OCI-LY3 (cell line): ENCODE results near the gene CLEC18A.

Experiments
- H2AFZ ChIP-seq: fragments of 200-600, 300-600 bp; shearing (Covaris generic); 2 replicates; pipeline ENCODE4 v1.6.0; 2014; ENCODE audit warnings: antibody characterized with exemption, low read depth, low read length
- H3K27ac ChIP-seq: fragments of 200-600, 300-600 bp; sonication (generic); 2 replicates; pipeline ENCODE4 v1.5.1; 2014; ENCODE audit warnings: mild to moderate bottlenecking, low read length, moderate library complexity, mixed read lengths
- H3K27me3 ChIP-seq: fragments of 200-600, 300-600 bp; sonication (generic); 2 replicates; pipeline ENCODE4 v1.6.1; 2014; ENCODE audit warnings: low read depth, low read length, mixed read lengths
- H3K36me3 ChIP-seq: fragments of 200-600, 300-600 bp; sonication (generic); replicated peaks from 2 replicates; pipeline ENCODE3; 2014; ENCODE audit warnings: low read depth, low read length, mixed read lengths
- H3K4me1 ChIP-seq: fragments of 300-600, 200-600 bp; sonication (generic); 2 replicates; pipeline ENCODE4 v1.6.1; 2014; ENCODE audit warnings: low read length, mixed read lengths
- H3K4me2 ChIP-seq: fragments of 200-600, 300-600 bp; sonication (generic); 2 replicates; pipeline ENCODE4 v1.6.1; 2014; ENCODE audit warnings: low read length, mixed read lengths
- H3K4me3 ChIP-seq: fragments of 300-600, 200-600 bp; sonication (generic); 2 replicates; pipeline ENCODE4 v1.5.1; 2014; ENCODE audit warnings: antibody characterized with exemption, mild to moderate bottlenecking, low read length, moderate library complexity
- H3K79me2 ChIP-seq: fragments of 300-600, 200-600 bp; shearing (Covaris generic); 2 replicates; pipeline ENCODE4 v1.6.1; 2014; ENCODE audit warnings: mild to moderate bottlenecking, low read length, mixed read lengths
- H3K9ac ChIP-seq: fragments of 300-600, 200-600 bp; shearing (Covaris generic); 2 replicates; pipeline ENCODE4 v1.6.0; 2014; ENCODE audit warnings: mild to moderate bottlenecking, low read length, moderate library complexity
- H3K9me3 ChIP-seq: fragments of 200-600, 300-600 bp; shearing (Covaris generic); 2 replicates; pipeline ENCODE4 v1.6.1; 2014; ENCODE audit warnings: low read length, mixed read lengths; ENCODE audit not compliant: insufficient read depth
- H4K20me1 ChIP-seq: fragments of 200-600, 300-600 bp; sonication (generic); 2 replicates; pipeline ENCODE4 v1.6.1; 2016; ENCODE audit warnings: low read length, mixed read lengths; ENCODE audit not compliant: insufficient read depth
- EZH2phosphoT487 ChIP-seq: fragments of 200-600 bp; shearing (Covaris generic); IDR thresholded peaks from 2 replicates; pipeline ENCODE4 v1.6.1; 2018; ENCODE audit warnings: antibody characterized with exemption, mixed run types, low read depth
- TF ChIP-seq, protein P1 (sequence below): fragments of 200-600, 300-600 bp; sonication (generic); IDR thresholded peaks from 2 replicates; pipeline ENCODE4 v1.5.1; 2014; ENCODE audit warnings: antibody characterized with exemption, low read length, low read depth

Gene CLEC18A

DNA sequence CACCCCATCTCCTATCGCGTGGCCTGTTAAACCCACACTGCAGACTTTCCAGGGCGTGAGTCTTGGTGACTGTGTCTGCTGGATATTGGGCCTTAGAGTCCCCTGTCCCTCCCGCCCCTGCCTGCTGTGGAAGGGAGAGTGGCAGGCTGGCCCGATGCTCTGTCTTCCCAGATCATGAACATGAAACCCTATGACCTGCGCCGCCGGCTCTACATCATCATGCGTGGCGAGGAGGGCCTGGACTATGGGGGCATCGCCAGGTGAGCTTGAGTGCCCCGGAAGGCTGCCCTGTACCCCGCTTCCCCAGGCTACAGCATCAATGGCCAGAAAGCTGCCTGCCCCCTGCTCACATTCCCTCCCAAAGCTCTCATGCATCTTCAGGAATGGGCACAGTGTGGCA, 19.5 kb upstream of the CLEC18A start:
- Histone ChIP-seq H3K36me3 (peaks cover under 1% of the 10 kb centered on the region), H2AFZ (no peak overlapping the region), H3K27me3 (no peaks in the 10 kb centered on the region), H4K20me1 (no peaks in the 10 kb centered on the region), H3K4me2 (no peak overlapping the region), H3K4me1 (no peaks in the 10 kb centered on the region), H3K27ac (no peak overlapping the region), H3K9me3 (no peaks in the 10 kb centered on the region), H3K79me2 (no peaks in the 10 kb centered on the region), H3K4me3 (no peak overlapping the region), H3K9ac (no peak overlapping the region)
- TF ChIP-seq EZH2phosphoT487, result no peak
- TF ChIP-seq, protein P1, sequence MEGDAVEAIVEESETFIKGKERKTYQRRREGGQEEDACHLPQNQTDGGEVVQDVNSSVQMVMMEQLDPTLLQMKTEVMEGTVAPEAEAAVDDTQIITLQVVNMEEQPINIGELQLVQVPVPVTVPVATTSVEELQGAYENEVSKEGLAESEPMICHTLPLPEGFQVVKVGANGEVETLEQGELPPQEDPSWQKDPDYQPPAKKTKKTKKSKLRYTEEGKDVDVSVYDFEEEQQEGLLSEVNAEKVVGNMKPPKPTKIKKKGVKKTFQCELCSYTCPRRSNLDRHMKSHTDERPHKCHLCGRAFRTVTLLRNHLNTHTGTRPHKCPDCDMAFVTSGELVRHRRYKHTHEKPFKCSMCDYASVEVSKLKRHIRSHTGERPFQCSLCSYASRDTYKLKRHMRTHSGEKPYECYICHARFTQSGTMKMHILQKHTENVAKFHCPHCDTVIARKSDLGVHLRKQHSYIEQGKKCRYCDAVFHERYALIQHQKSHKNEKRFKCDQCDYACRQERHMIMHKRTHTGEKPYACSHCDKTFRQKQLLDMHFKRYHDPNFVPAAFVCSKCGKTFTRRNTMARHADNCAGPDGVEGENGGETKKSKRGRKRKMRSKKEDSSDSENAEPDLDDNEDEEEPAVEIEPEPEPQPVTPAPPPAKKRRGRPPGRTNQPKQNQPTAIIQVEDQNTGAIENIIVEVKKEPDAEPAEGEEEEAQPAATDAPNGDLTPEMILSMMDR, result no peak

DNA sequence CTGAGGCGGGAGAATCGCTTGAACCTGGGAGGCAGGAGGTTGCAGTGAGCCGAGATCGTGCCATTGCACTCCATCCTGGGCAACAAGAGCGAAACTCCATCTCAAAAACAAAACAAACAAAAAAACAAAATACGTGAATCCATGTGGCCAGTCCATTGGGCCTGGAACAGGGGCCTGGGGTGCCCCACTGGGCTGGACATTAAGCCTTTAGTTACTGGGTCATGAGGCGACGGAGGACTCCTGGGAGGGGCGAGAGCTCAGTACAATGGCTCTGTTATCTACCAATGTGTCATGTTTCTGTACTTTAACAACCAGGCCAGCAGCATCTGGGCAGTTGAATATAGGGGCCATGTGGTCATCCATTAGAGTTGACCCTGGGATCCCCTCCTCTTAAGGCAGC, 18.9 kb upstream of the CLEC18A start:
- H3K36me3 ChIP-seq, result peaks cover 4% of the 10 kb centered on the region
- no peak overlapping the region for H3K4me2 ChIP-seq
- no peak for TF ChIP-seq EZH2phosphoT487
- TF ChIP-seq, protein P1, result no peak

DNA sequence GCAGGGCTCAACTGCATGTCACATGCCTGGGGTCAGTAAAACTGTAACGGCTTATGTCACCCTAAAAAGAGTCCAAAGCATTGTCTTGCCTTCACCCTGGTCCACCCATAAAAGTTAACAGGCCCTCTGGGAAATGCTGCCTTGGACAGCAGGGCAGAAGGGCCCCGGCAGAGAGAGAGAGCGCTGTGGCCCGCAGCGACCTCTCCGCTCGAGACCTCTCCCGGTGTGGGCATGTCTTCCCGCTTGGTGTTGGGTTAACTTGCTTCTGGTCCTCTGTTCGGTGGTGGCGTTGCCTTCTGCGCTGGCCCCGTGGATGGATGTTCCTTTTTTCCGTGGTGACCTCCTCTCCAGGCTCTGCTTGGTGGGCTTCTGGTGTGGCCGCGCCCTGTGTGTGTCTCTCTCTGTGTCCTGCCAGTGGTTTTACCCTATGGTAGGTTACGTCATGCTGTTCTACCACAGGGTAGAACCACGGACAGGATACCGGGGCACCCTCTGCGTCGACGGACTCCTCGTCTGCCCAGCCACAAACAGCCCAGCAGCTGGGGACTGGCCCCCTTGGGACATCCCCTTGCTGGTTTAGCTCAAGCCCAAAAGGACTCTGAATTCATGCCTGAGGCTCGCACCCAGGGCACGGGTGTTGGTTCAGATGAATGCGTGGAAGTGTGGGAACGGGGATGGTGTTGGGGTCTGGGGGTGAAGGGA, 18.3 kb upstream of the CLEC18A start:
- Histone ChIP-seq H3K4me2 (no peak overlapping the region), H3K4me3 (no peak overlapping the region), H3K9me3 (no peaks in the 10 kb centered on the region), H2AFZ (no peak overlapping the region), H3K27me3 (no peaks in the 10 kb centered on the region), H3K36me3 (peaks cover 4% of the 10 kb centered on the region), H4K20me1 (no peaks in the 10 kb centered on the region), H3K4me1 (no peaks in the 10 kb centered on the region), H3K27ac (no peak overlapping the region), H3K9ac (no peak overlapping the region), H3K79me2 (no peaks in the 10 kb centered on the region)
- TF ChIP-seq, protein P1, result no peak
- no peak for TF ChIP-seq EZH2phosphoT487

More for the DNA sequence above, 18.9 kb upstream of the CLEC18A start:
- no peaks in the 10 kb centered on the region for H3K4me1 ChIP-seq
- no peaks in the 10 kb centered on the region for H3K79me2 ChIP-seq
- no peaks in the 10 kb centered on the region for H3K9me3 ChIP-seq
- no peak overlapping the region for H2AFZ ChIP-seq
- H3K9ac ChIP-seq, result no peak overlapping the region
- H4K20me1 ChIP-seq, result no peaks in the 10 kb centered on the region
- no peaks in the 10 kb centered on the region for H3K27me3 ChIP-seq
- H3K4me3 ChIP-seq, result no peak overlapping the region
- H3K27ac ChIP-seq, result no peak overlapping the region

DNA sequence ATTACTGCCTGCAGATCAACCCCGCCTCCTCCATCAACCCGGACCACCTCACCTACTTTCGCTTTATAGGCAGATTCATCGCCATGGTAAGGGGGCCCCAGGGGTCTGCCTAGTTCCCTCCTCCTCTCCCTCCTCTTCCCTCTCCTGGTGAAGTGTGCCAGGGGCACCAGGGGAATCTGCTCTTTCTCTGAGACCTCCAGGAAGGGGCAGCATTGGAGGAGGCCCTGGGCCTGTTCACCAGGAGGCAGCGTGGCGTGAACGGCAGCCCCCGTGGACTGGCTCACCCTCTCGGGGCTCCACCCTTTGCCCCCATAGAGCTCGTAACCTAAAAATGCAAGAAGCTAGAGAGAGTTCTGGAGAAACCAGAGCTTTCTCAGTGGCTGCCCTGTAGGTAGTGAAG, 17.1 kb upstream of the CLEC18A start:
- no peak overlapping the region for H3K4me3 ChIP-seq
- no peaks in the 10 kb centered on the region for H4K20me1 ChIP-seq
- no peak overlapping the region for H3K4me2 ChIP-seq
- H3K9ac ChIP-seq, result no peak overlapping the region
- no peak for TF ChIP-seq EZH2phosphoT487
- TF ChIP-seq, protein P1, result no peak
- no peak overlapping the region for H3K27ac ChIP-seq
- H2AFZ ChIP-seq, result no peak overlapping the region
- no peaks in the 10 kb centered on the region for H3K27me3 ChIP-seq
- no peaks in the 10 kb centered on the region for H3K79me2 ChIP-seq
- H3K4me1 ChIP-seq, result no peaks in the 10 kb centered on the region
- no peaks in the 10 kb centered on the region for H3K9me3 ChIP-seq
- peaks cover 4% of the 10 kb centered on the region for H3K36me3 ChIP-seq
